IPS-NIHi7 (cell line): ENCODE measurements around the gene KCNG1.

Experiments
- DNase-seq: peaks from one replicate; pipeline ENCODE4 v3.0.0; 2012; ENCODE audit warnings: mixed read lengths; ENCODE audit errors: extremely low spot score

The KCNG1 gene

DNA sequence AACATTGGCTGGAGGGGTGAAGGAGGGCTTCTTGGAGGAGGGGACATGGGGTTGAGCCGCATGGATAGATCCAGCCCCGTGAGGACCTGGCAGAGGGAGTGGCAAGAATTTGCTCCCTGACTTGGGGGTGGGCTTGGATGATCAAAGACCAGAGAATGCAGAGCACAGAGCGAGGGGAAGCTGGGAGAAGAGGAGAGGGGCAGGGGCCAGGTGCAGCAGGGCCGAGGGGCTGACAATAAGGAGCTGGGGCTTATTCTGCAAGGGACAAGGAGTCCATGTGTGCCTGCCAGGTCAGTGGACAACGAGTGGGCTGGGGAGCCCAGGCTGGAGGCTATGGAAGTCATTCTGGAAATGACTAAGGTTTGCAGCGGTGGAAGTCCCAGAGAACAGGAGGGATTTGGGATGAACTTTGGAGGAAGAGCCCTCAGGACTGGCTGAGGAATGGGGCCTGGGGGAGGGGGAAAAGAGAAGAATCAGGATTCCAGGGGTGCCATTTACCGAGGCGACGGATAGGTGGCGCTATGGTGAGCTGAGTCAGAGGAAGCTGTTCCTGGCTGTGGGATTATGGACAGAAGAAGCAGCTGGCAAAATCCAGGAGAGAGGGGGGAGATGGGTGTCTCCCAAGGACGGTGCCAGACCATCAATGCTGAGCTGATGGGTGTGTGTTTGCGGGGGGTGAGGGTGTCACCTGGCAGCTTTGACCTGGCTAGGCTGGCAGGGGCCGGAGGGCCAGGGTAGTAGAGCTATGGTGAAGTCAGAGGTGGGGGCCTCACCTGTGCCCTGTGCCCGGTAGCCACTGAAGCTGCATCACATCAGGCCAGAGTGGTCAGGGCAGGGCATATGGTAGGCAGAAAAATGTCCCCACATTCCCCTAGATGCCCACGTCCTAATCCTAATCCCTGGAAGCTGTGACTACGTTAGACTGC, 7.8 kb downstream of the KCNG1 start:
- peak; percentile 89 for DNase-seq

DNA sequence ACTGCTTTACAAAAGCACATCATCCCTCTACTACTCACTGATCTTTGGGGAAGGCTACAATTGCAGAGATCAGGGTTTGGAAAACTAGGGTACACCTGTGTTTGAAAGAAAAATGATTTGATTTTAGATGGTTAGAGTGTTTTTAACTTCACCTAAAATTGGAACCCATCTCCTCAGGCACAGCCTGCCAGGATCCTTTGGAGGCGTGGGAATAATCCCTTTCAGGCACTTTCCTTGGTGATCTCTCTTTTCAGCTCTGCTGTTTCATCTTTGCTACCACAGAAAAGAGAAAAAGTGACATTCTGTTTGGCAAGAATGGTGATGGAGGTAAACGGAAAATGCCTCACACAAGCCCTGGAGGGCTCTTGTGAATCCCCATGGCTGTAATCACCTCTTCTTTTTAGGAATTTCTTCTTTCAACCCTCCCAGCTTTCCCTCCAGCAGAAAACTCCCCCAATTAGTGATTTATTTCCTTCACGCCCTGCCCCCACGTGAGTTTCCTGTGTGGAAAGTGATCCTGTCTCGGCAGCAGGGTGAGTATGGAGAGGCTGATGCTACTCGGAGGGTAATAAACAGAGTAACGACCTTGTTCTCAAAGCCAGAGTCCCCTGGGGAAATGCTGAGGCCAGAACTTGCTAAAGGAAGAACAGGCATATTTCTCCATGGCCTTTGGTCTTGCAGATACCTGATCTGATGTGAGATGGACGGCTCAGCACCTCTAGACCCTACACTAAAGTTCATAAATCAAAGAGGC, 9.2 kb downstream of the KCNG1 start:
- no peak for DNase-seq

DNA sequence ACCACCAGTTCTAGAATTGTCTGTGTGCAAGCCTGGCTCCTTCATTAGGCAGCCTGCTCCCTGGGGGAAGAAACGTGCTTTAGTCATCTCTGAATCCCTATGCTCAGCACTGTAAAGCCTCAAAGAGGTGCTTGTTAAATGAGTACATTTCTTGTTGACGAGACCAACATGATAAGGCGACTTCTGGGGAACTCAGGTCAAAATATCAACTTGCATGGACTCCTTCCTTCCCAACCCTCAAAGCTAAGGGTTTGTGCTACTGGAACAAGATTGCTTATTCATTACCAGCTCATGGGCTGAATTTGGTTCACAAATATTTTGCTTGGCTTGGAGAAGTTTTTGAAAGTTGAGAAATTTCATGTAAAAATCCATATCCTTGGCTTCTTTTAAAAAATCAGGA, 10.6 kb downstream of the KCNG1 start:
- no peak for DNase-seq

DNA sequence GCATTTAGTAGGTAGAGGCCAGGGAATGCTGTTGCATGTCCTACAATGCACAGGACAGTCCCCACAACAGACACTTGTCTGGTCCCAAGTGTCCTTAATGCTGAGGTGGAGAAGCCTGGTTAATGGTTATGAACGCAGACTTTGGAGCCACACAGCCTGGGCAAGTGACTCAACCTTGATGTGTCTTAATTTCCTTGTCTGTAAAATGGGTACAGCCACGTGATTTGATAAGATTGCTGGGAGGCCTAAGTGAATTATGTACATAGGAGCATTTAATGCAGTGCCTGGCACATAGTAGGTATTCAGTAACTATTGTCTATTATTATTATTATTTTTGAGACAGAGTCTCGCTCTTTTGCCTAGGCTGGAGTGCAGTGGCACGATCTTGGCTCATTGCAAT, 11.4 kb downstream of the KCNG1 start:
- no peak for DNase-seq

DNA sequence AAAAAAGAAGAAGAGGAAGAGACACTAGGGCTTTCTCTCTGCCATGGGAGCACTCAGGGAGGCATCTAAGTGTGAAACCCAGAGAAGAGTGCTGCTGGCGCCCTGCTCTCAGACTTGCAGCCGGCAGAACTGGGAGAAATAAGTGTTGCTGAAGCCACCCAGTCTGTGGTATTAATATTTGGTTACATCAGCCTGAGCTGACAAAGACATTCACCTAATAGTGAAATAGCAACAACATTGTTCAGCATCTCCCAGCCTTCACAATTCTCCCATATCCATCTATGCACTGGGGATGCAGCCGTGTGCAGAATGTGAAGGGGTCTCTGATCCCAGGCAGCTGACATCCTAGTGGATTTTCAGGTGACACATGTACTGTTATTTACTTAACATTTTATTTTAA, 12.0 kb downstream of the KCNG1 start:
- DNase-seq = no peak

DNA sequence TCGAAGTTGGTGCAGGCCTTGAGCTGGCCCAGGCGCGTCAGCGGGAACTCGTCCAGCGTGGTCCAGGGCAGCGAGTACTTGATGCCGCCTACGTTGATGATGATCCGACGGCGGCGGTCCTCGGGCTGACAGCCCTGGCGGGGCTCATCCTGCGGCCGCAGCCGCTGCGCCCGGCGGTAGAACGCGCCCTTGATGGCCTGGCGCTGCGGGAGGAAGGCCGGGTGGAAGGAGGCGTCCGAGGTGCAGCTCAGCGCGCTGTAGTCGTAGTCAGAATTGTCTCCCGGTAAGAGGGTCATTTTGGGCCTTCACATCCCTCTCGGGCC, 12.9 kb downstream of the KCNG1 start:
- DNase-seq = no peak

DNA sequence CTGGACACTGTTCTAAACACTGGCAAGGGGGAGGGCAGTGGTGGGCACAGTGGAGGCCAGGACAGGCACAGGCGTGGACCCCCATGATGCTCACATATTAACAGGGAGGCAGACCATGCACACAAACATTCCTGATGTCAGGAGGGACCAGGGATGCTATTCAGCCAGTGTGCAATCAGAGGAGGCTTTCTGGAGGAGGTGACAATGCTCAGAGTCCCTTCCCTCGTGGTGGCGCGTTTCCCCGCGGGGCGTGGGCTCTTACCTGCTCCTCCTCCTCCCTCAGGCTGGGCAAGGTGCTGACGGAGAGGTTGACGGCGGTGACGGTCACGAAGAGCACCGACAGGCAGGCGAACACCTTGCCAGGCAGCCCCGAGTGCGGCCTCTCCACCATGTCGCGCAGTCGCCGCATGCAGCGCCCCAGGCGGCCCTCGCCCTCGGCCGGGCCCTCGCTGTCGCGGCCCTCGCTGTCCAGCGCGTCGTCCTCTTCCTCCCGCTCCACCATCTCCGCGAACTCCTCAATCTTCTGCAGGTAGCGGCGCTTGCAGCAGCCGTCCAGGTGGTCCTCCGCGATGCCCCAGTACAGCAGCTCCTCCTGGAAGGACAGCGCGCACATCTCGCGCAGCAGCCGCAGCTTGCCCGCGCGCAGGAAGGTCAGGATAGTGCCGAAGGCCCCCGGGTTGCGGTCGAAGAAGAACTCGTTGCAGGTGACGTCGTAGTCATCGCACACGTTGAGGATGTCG, 13.4 kb downstream of the KCNG1 start:
- DNase-seq = no peak

DNA sequence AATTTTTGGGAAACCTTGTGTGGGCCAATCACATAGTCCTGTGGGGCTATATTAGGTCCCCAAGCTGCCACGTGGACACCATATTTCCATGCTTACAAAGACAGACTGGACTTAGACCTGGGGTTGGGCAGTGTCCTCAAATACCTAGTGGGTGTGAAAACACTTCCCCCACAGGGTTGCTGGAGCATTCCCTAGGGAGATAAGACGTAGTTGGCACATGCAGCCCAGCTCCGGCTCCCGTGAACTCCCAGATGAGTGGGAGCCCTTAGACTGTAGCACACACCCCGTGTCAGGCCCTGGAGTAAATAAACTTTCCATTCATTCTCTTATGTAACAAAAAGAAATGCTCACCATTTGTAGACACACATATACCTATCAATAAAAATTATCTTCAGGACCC, 14.2 kb downstream of the KCNG1 start:
- no peak for DNase-seq

DNA sequence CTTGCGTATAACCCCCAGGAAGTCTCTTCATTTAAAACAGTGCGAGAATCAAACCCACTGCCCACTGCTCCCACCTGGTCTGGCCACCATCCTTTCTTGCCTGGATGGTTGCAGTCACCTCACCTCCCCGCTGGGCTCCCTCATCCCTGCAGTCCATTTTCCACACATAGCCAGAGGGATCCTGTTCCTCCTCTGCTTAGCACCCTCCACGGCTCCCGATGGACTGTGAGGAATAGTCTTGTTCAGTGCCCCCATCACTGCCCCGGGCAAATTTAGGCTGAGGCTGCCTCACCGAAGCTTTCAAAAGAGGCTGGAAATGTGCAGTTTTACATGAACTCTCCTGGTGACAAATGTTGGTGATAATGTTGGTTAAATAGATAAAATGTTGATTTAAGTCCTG, 17.7 kb downstream of the KCNG1 start:
- DNase-seq = no peak

DNA sequence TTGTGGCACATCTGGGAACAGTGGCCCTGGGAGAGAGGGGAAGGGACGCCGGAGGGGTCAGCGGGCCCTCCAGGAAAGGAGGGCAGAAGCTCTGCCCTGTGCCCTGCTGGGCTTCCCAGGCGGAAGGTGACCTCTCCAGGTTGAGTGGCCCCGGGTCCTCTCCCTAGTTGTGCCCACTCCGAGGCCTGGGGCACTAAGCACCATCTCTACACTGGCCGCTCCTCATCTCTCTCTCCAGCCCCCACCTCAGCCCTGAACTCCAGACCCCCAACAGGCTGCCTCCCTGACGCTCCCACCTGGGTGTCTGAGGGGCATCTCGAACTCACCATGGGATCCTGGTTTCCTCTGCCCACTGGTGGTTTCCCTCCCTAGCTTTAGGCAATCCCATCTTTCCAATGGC, 18.1 kb downstream of the KCNG1 start:
- DNase-seq = no peak

DNA sequence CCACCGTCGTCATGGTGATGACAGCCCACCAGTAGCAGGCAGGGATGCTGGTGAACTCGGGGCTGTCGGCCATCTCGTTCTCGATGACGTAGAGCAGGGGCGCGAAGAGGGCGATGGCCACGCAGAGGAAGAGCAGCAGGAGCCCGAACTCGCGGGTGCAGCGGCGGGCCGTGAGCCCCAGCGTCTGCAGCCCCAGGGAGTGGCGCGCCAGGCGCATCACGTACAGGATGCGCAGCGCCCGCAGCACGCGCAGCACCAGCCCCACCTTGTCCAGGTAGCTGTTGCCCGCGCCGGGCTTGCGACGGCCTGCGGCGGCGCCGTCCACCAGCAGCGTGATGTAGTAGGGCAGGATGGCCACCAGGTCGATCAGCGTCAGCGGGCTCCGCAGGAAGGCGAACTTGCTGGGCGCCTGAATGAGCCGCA, 18.6 kb downstream of the KCNG1 start:
- DNase-seq = no peak

DNA sequence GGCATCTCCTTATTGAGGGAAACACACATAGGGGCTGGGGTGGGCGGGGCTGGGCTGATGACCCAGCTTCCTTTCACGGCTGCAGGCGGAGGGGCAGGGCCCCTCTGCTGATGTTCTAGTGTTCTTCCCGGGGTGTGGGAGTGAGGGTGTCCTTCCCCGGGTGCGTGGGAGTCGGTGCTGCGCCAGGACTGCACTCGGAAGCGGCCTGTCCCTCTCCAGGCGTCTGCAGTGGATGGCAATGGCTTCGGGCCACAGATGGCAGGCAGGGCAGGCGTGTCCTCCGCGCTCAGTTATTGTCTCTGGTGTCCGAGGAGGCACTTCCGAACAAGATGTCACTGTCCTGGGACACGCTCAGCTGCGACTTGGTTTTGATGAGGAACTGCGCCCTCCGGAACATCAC, 19.2 kb downstream of the KCNG1 start:
- DNase-seq = no peak

DNA sequence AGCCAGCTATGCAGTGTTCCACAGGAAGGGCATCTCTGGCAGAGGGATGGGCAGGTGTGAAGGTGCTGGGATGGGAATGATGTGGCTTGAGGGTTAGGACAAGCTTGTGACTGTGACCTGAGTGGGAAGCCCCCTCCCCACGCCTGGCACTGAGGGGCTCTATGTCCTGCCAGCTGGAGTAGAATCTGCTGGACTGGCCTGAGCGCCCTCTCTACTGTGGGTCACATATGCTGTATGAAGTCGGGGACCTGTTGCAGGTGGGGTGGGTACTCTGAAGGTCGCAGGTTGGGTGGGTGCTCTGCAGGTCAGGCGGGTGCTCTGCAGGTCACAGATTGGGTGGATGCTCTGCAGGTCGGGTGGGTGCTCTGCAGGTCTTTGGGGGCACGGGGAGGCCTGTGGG, 20.3 kb downstream of the KCNG1 start:
- no peak for DNase-seq

DNA sequence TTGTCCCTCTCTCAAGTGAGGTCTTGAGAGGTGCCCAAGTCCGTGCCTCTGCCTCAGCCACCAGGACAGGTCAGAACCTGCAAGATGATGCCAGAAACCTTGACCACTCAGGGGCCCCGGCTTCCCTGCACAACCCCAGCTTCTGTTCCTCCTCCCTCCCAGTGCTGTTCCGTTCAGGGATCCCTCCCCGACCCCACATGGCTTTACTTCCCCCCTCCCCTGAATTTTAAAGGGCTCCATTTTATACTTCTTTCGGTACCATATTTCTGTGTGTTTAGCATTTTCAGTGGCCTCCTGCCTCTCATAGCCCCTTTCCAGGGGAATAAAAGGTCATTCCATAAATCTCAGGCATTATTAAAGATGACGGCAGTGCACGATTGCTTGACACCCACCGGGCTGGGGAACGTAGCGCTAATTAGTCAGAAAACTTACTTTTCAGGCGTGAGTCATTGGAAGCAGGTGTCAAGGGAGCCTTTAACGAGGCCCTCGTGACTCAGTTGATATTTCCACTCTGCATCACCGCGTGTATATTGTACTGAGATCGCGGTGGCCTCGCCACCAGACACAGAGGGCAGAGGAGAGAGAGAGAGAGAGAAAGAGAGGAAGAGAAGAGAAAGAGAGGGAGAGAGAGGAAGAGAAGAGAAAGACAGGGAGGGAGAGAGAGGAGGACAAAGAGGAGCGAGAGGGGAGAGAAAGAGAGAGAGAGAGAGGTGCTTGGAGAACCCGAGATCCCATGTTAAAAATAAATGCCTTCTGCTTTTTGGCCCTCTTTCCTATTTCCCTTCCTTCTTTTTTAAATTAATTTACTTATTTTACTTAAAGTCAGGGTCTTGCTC, 21.3 kb downstream of the KCNG1 start:
- DNase-seq = no peak

DNA sequence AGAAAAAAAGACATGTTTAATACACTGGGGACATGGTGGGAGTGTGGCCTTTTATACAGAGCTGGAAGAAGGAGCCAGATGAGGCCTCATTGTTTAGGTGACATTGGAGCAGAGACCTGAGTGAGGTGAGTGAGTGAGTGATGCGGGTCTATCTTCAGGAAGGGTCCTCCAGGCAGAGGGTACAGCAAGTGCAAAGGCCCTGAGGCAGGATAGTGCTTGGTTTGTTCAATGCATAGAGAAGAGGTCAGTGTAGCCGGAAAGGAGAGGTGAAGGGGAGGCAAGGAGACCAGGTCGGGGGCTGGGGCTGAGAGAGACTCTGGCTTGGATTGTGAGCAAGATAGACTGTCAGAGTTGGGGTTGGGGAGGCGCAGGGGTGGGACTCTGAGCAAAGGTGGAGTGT, 23.6 kb downstream of the KCNG1 start:
- no peak for DNase-seq

DNA sequence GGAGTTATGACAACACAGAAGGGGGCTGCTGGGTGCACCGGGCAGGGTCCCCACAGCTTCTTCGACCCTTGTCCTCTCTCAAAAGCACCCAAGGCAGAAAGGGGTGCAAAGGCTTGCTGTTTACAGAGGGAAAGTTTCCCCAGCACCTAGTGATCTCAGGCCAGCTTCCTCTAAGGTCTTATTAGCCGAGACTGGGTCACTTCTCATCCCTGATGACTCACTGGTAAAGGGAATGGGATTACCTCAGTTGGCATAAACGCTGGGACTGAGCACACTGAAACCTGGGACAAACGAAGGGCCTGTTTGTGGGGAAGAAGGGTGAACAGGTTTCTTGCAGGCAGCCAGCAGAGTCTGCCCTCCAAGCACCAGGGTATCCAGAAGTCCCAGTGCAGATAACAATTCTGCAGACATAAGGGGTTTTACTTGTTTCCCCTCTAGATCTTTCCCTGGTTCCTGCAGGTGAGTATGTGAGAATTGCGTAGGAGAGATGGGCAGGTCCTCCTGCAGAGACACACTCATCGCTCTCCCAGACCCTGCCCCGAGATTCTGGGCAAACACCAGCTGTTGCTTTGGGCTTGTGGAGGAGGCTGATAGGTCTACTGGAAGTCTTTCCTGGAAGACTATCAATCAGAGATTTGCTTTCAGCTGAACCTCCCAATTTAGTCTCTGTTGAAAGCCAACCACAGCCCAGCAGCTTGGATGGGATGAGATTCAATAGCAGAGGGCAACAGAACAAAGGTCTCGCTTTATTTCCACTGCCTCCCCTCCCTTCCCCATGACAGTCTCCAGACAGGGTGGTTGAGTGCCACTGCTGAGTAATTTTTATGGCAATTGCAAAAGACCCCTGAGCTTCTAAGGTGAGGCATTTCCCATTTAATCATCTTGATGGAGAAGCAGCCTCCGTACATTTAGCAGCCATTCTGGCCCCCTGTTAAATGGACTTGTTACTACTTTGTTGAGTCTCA, 25.7 kb downstream of the KCNG1 start:
- no peak for DNase-seq

DNA sequence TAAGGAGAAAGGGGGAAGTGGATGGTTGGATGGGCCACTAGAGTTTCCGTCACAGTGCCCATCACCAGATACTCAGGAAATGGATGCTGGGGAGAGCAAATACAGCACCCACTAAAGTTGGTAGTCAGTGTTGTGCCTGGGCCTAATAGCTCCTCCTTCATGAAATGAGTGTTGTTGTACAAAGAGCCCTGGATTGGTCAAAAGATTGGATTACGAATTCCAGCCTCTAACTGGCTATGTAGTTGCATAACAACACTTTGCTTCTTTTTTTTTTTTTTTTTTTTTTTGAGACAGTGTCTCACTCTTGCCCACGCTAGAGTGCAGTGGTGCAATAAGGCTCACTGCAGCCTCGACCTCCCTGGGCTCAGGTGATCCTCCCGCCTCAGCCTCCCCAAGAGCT, 27.4 kb downstream of the KCNG1 start:
- DNase-seq = no peak

DNA sequence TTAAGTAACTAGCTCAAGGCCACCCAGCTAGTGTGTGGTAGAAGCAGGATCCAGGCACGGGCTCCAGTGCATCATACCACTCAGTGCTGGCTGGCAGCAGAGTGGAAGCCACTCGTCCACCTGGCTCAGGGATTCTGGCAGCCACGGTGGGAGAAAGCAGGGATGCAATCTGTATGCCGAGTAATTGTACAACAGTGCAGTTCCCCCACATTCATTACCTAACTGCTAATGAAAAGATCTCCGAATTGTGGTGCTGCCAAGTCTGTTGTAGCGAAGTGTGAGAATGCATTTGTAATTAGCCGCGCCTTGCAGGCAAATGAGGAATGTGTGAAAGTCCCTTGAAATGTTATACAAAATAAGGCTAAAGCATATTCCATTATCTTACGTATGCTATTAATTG, 29.0 kb downstream of the KCNG1 start:
- no peak for DNase-seq

DNA sequence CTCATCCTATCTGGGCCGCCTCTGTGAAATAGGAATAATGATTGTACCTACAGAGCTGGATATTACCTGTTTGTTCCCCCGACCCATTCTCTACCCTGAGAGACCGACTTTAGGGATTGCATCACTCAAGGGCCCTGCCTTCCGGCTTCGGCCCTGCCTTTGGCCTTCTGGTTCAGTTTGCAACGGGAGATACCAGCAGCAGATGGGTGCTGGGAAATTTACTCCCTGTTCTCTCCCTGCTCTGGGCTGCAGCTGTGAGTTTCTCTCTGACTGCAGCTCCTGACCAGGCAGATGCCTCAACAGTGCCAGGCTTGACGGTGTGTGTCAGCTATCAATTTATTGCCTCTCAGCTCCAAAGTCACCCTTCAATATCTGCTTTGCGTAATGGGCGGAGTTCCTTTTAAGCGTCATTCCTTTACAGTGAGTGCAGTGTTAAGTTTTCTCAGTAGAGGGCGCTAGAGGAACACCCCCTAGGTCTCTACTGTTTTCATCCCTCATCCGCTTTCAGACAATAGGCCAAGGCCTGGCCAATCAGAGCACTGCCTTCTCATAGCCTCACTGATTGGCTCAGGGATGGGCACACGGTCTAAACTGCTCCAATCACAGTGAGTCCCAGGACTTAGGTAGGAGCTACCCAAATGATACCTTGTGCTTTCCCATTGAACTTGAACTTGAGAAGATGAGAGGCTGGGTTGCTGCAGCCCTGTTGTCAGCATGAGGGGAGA, 30.0 kb downstream of the KCNG1 start:
- peak; percentile 97 for DNase-seq

DNA sequence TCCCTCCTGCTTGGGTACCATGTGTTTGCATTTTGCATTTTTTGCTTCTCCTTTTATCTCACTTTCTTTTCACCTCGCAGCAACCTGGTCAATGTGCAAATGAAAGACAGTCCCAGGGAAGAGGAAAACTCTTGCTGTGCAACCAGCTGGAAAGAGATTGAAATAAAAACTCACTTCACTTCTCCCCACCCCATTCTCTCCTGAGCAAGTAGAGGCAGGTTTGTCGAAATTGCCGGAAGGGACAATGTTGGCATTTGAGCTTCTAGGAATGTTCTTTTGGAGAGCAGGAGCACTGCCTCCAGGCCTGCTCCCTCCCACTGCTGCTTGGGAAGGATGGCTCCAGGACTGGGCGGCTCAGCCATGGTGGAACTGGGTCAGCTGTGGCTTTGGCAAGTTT, 30.6 kb downstream of the KCNG1 start:
- DNase-seq = peak; percentile 48
